SU-DHL-6 (cell line): Measurements from ENCODE around the gene MAML2.

Source experiments
- H2AFZ ChIP-seq: fragments of 200-600 bp; sonication (generic); 2 replicates; pipeline ENCODE4 v1.6.1; 2014; ENCODE audit warnings: low read depth, mild to moderate bottlenecking, moderate library complexity, mixed read lengths, antibody characterized with exemption, low read length; ENCODE audit not compliant: severe bottlenecking
- H3F3A ChIP-seq: fragments of 200-600 bp; shearing (Covaris generic); 2 replicates; pipeline ENCODE4 v1.6.0; 2016; ENCODE audit warnings: antibody characterized with exemption, mild to moderate bottlenecking; ENCODE audit not compliant: insufficient read depth
- H3K27ac ChIP-seq: fragments of 200-600 bp; sonication (generic); 2 replicates; pipeline ENCODE4 v1.5.1; 2016; ENCODE audit warnings: low read depth, mild to moderate bottlenecking, low read length, moderate library complexity, mixed read lengths
- H3K27me3 ChIP-seq: fragments of 200-600 bp; sonication (generic), shearing (Covaris generic); 2 replicates; pipeline ENCODE4 v1.6.0; 2014; ENCODE audit warnings: mild to moderate bottlenecking, low read length
- H3K36me3 ChIP-seq: fragments of 200-600 bp; sonication (generic); 2 replicates; pipeline ENCODE4 v1.6.1; 2014; ENCODE audit warnings: mild to moderate bottlenecking, low read length, mixed read lengths
- H3K4me2 ChIP-seq: fragments of 300-600, 200-600 bp; shearing (Covaris generic), sonication (generic); 2 replicates; pipeline ENCODE4 v1.6.0; 2014; ENCODE audit warnings: low read length, low read depth, mild to moderate bottlenecking; ENCODE audit not compliant: poor library complexity, severe bottlenecking
- H3K4me3 ChIP-seq: fragments of 200-600 bp; sonication (generic); 2 replicates; pipeline ENCODE4 v1.5.1; 2014; ENCODE audit warnings: antibody characterized with exemption, low read length, mild to moderate bottlenecking, mixed read lengths; ENCODE audit not compliant: insufficient read depth, poor library complexity, severe bottlenecking
- H3K79me2 ChIP-seq: fragments of 200-600 bp; sonication (generic); 2 replicates; pipeline ENCODE4 v1.6.1; 2014; ENCODE audit warnings: mild to moderate bottlenecking, low read length, moderate library complexity; ENCODE audit not compliant: insufficient read depth
- H3K9ac ChIP-seq: fragments of 200-600 bp; sonication (generic); 2 replicates; pipeline ENCODE4 v1.7.0; 2014; ENCODE audit warnings: mild to moderate bottlenecking, low read length
- H3K9me2 ChIP-seq: fragments of 200-600 bp; sonication (generic); replicated peaks from 2 replicates; pipeline ENCODE4 v1.6.1; 2014; ENCODE audit warnings: low read length; ENCODE audit not compliant: insufficient read depth
- H3K9me3 ChIP-seq: fragments of 200-600 bp; sonication (generic); 2 replicates; pipeline ENCODE4 v1.6.1; 2014; ENCODE audit warnings: low read length, mixed read lengths; ENCODE audit not compliant: insufficient read depth
- H4K20me1 ChIP-seq: fragments of 200-600 bp; sonication (generic); 2 replicates; pipeline ENCODE4 v1.6.1; 2014; ENCODE audit warnings: low read depth, mild to moderate bottlenecking, antibody characterized with exemption, low read length, moderate library complexity, mixed read lengths
- EZH2phosphoT487 ChIP-seq: fragments of 200-600 bp; sonication (generic), shearing (Covaris generic); conservative IDR thresholded peaks from 2 replicates; pipeline ENCODE4 v1.6.1; 2018; ENCODE audit warnings: mild to moderate bottlenecking, antibody characterized with exemption, low read length, moderate library complexity, mixed read lengths
- TF ChIP-seq, protein P1 (sequence below): fragments of 200-600 bp; sonication (generic); IDR thresholded peaks from one replicate; pipeline ENCODE4 v1.5.1; 2017; ENCODE audit warnings: antibody characterized with exemption, mild to moderate bottlenecking, low read length, moderate library complexity; ENCODE audit not compliant: insufficient read depth, poor library complexity, severe bottlenecking

MAML2 gene

DNA sequence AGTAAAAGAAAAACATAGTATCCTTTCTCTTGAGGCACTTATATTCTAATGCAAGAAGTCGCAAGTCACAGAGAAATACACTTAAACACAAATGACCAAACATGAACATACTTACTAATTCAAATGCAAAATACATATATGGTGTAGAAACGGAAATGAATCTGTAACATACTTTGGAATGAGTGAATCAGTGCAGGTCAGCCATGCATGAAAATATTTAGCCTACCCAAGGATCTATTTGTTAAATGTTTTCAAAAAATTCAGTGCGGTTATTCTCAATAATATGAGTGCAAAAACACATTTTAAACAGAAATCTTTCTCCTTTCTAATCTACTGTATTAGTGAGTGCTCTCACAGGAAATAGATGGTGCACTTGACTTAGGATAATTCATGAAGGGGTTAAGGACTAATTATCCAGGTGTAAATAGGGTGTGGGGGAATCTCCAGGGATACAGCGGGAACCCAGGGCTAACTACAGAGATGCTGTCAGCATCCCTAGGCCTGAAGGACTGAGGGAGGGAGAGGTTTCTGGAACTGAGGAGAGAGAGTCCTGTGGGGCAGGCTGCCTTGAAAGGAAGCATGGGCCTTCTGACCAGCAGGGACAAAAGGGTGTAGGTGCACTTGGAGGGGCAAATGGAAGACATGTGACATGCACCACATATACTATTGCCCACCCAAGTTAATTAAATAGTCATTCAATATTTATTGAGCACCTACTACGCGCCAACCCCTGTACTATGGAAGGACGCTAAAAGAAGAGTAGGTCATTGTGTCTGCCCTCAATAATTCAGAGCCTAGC is 139.2 kb downstream of the MAML2 start:
- H3K9ac ChIP-seq: no peak overlapping the region
- no peaks in the 10 kb centered on the region for H3K36me3 ChIP-seq
- no peak for TF ChIP-seq EZH2phosphoT487
- TF ChIP-seq, protein P1, sequence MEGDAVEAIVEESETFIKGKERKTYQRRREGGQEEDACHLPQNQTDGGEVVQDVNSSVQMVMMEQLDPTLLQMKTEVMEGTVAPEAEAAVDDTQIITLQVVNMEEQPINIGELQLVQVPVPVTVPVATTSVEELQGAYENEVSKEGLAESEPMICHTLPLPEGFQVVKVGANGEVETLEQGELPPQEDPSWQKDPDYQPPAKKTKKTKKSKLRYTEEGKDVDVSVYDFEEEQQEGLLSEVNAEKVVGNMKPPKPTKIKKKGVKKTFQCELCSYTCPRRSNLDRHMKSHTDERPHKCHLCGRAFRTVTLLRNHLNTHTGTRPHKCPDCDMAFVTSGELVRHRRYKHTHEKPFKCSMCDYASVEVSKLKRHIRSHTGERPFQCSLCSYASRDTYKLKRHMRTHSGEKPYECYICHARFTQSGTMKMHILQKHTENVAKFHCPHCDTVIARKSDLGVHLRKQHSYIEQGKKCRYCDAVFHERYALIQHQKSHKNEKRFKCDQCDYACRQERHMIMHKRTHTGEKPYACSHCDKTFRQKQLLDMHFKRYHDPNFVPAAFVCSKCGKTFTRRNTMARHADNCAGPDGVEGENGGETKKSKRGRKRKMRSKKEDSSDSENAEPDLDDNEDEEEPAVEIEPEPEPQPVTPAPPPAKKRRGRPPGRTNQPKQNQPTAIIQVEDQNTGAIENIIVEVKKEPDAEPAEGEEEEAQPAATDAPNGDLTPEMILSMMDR: no peak
- H3K79me2 ChIP-seq: no peaks in the 10 kb centered on the region
- no peaks in the 10 kb centered on the region for H3K9me3 ChIP-seq
- no peak overlapping the region for H3K4me2 ChIP-seq
- H3K27ac ChIP-seq: no peak overlapping the region
- H3K9me2 ChIP-seq: no peaks in the 10 kb centered on the region
- H4K20me1 ChIP-seq: no peaks in the 10 kb centered on the region
- no peak overlapping the region for H2AFZ ChIP-seq
- no peaks in the 10 kb centered on the region for H3F3A ChIP-seq
- H3K27me3 ChIP-seq: no peaks in the 10 kb centered on the region
- H3K4me3 ChIP-seq: no peak overlapping the region

DNA sequence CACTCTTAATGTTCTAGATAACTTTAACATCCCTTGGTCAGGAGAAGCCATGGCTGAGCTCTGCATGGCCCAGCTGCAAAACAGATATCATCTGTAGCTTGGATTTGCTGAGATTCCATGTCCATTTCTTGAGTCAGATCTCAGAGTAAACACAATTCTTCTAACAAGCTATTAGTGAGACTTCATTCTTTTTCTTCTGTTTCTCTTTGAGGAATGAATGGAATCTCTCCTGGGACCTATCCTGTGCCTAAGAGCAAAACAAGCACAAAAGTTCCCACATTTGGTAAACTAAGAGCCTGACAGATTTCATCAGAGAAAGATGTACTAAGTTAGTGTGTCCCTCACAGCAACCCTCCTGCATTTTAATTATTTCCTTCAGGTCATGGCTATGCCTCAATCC is 142.8 kb downstream of the MAML2 start:
- Histone ChIP-seq H3F3A (no peaks in the 10 kb centered on the region), H3K4me2 (no peak overlapping the region), H3K79me2 (no peaks in the 10 kb centered on the region), H2AFZ (no peak overlapping the region), H3K36me3 (no peaks in the 10 kb centered on the region), H4K20me1 (no peaks in the 10 kb centered on the region), H3K27ac (no peak overlapping the region), H3K4me3 (no peak overlapping the region), H3K27me3 (no peaks in the 10 kb centered on the region), H3K9me2 (no peaks in the 10 kb centered on the region), H3K9ac (no peak overlapping the region), H3K9me3 (no peaks in the 10 kb centered on the region)
- TF ChIP-seq EZH2phosphoT487: no peak
- TF ChIP-seq, protein P1: no peak

DNA sequence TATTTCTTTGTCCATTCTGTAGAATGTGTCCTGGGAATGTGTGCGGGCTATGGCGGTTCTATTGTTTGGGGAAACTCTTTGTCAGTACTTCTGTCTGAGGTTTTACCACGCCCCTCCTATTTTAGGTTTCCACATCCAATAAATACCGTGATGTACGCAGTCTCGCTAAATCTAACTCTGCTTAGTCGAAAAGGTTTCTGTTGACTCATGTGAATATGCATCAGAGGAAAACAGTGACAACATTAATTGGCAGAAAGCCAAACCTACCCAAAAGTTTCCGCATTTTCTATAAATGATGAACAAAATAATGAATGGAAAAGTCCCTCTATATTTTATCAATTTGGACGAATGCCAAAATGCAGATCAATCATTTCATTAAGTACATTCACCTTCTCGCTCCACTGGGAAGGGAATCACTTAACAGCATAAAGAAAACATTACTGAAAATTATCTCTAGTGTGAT is 143.4 kb downstream of the MAML2 start:
- Histone ChIP-seq H2AFZ (no peak overlapping the region), H3K36me3 (no peaks in the 10 kb centered on the region), H3K4me2 (no peak overlapping the region), H3K9me3 (no peaks in the 10 kb centered on the region), H3K79me2 (no peaks in the 10 kb centered on the region), H3K27ac (no peak overlapping the region), H3K27me3 (no peaks in the 10 kb centered on the region), H3K9me2 (no peaks in the 10 kb centered on the region), H3F3A (no peaks in the 10 kb centered on the region), H3K4me3 (no peak overlapping the region), H3K9ac (no peak overlapping the region), H4K20me1 (no peaks in the 10 kb centered on the region)
- TF ChIP-seq EZH2phosphoT487: no peak
- TF ChIP-seq, protein P1: no peak
